Measurements from ENCODE around the gene DPM2. TPM values are rescaled to one million over a fixed set of nuclear protein-coding genes. Genes with fewer than 3 reads are reported as not detected.

DPM2 gene
- polyA plus RNA-seq, 1 donor from 2014 or later, result 44.9 TPM

Other genes with a start within 250 kb of the DPM2 start
- not detected for gene CFAP157, start 230.9 kb downstream of the DPM2 start, polyA plus RNA-seq
- gene PTRH1, start 222.2 kb downstream of the DPM2 start, polyA plus RNA-seq, result 14.8 TPM
- not detected for gene TTC16, start 221.8 kb downstream of the DPM2 start, polyA plus RNA-seq
- gene TOR2A, start 202.6 kb downstream of the DPM2 start, polyA plus RNA-seq, result 22.4 TPM
- 76.1 TPM for gene SH2D3C, start 159.2 kb downstream of the DPM2 start, polyA plus RNA-seq
- gene CDK9, start 151.8 kb downstream of the DPM2 start, polyA plus RNA-seq, result 65.3 TPM
- gene FPGS, start 135.0 kb downstream of the DPM2 start, polyA plus RNA-seq, result 51.4 TPM
- gene ENG, start 83.2 kb downstream of the DPM2 start, polyA plus RNA-seq, result 1.8 TPM
- gene AK1, start 60.2 kb downstream of the DPM2 start, polyA plus RNA-seq, result 0.10 TPM
- gene ST6GALNAC6, start 38.3 kb downstream of the DPM2 start, polyA plus RNA-seq, result 38.9 TPM
- 32.5 TPM for gene ST6GALNAC4, start 20.8 kb downstream of the DPM2 start, polyA plus RNA-seq
- 1.1 TPM for gene PIP5KL1, start 7.1 kb downstream of the DPM2 start, polyA plus RNA-seq
- 90.5 TPM for gene EEIG1, start 43.1 kb upstream of the DPM2 start, polyA plus RNA-seq
- 12.7 TPM for gene NAIF1, start 129.5 kb upstream of the DPM2 start, polyA plus RNA-seq
- gene SLC25A25, start 130.4 kb upstream of the DPM2 start, polyA plus RNA-seq, result 7.4 TPM
- gene PTGES2, start 189.9 kb upstream of the DPM2 start, polyA plus RNA-seq, result 57.4 TPM
- 1.5 TPM for gene LCN2, start 211.6 kb upstream of the DPM2 start, polyA plus RNA-seq
- gene BBLN, start 222.4 kb upstream of the DPM2 start, polyA plus RNA-seq, result 145 TPM

Data from IgD-negative memory B cell (primary cell).